Subcutaneous abdominal adipose tissue (tissue), 5 donors: ENCODE data around the gene DNAJC6.

ENCODE experiments used
- H3K27ac ChIP-seq: one replicate; pipeline ENCODE4 v1.7.0; 2013; ENCODE audit warnings: low read depth, mild to moderate bottlenecking, inconsistent platforms, low read length, moderate library complexity
- H3K27me3 ChIP-seq, 5 donors: one replicate each; pipeline ENCODE4 v1.7.0; 2013; ENCODE audit warnings: low read length in 5 of 5, inconsistent platforms in 1 of 5; ENCODE audit not compliant: control insufficient read depth in 5 of 5, insufficient read depth in 4 of 5
- H3K36me3 ChIP-seq, 5 donors: one replicate each; pipeline ENCODE4 v1.7.0; 2013; ENCODE audit warnings: low read length in 5 of 5; ENCODE audit not compliant: control insufficient read depth in 5 of 5, insufficient read depth in 5 of 5
- H3K4me1 ChIP-seq, 5 donors: one replicate each; pipeline ENCODE4 v1.7.0; 2013; ENCODE audit warnings: low read length in 5 of 5, mild to moderate bottlenecking in 3 of 5, moderate library complexity in 1 of 5; ENCODE audit not compliant: control insufficient read depth in 5 of 5, insufficient read depth in 5 of 5
- H3K4me3 ChIP-seq, 5 donors: one replicate each; pipeline ENCODE4 v1.7.0; 2013; ENCODE audit warnings: low read length in 5 of 5, low read depth in 1 of 5
- H3K9ac ChIP-seq, 5 donors: one replicate each; pipeline ENCODE4 v1.7.0; 2013; ENCODE audit warnings: low read length in 5 of 5, mild to moderate bottlenecking in 4 of 5, moderate library complexity in 3 of 5
- H3K9me3 ChIP-seq, 5 donors: one replicate each; pipeline ENCODE4 v1.7.0; 2013; ENCODE audit warnings: low read length in 5 of 5; ENCODE audit not compliant: control insufficient read depth in 5 of 5
- donor health status: healthy.
- donor health status: healthy.
- donor health status: healthy.
- donor health status: healthy.
- donor health status: healthy.

The DNAJC6 gene

GRCh38 chr1:65395887-65396612, 86.7 kb downstream of the DNAJC6 start:
- Histone ChIP-seq H3K4me1 (peaks cover 0 to 15% (median 0%) of the 10 kb centered on the region in 5 donors), H3K27ac (no peak overlapping the region), H3K9me3 (no peaks in the 10 kb centered on the region), H3K4me3 (no peak overlapping the region), H3K36me3 (no peaks in the 10 kb centered on the region), H3K9ac (no peak overlapping the region), H3K27me3 (no peaks in the 10 kb centered on the region)

GRCh38 chr1:65398083-65398482, 88.7 kb downstream of the DNAJC6 start:
- Histone ChIP-seq H3K4me3 (no peak overlapping the region), H3K36me3 (no peaks in the 10 kb centered on the region), H3K4me1 (peaks cover 0 to 15% (median 0%) of the 10 kb centered on the region in 5 donors), H3K9me3 (no peaks in the 10 kb centered on the region), H3K27me3 (no peaks in the 10 kb centered on the region), H3K9ac (no peak overlapping the region), H3K27ac (no peak overlapping the region)

GRCh38 chr1:65399003-65399402, 89.7 kb downstream of the DNAJC6 start:
- Histone ChIP-seq H3K9me3 (no peaks in the 10 kb centered on the region), H3K9ac (no peak overlapping the region), H3K4me3 (no peak overlapping the region), H3K4me1 (peaks cover 0 to 8% (median 0%) of the 10 kb centered on the region in 5 donors), H3K27ac (no peak overlapping the region), H3K27me3 (no peaks in the 10 kb centered on the region), H3K36me3 (no peaks in the 10 kb centered on the region)

GRCh38 chr1:65401612-65402011, 92.3 kb downstream of the DNAJC6 start:
- H3K36me3 ChIP-seq = no peaks in the 10 kb centered on the region
- H3K27ac ChIP-seq = no peak overlapping the region
- H3K4me3 ChIP-seq = no peak overlapping the region
- no peak overlapping the region for H3K9ac ChIP-seq
- no peaks in the 10 kb centered on the region for H3K27me3 ChIP-seq
- no peaks in the 10 kb centered on the region for H3K4me1 ChIP-seq
- H3K9me3 ChIP-seq = no peaks in the 10 kb centered on the region

GRCh38 chr1:65404941-65405340, 95.6 kb downstream of the DNAJC6 start:
- Histone ChIP-seq H3K27me3 (no peaks in the 10 kb centered on the region), H3K9ac (no peak overlapping the region), H3K4me3 (no peak overlapping the region), H3K9me3 (no peaks in the 10 kb centered on the region), H3K4me1 (no peaks in the 10 kb centered on the region), H3K36me3 (no peaks in the 10 kb centered on the region), H3K27ac (no peak overlapping the region)

- Histone ChIP-seq H3K27ac (no peak overlapping the region), H3K9ac (no peak overlapping the region), H3K4me1 (no peaks in the 10 kb centered on the region), H3K36me3 (no peaks in the 10 kb centered on the region), H3K4me3 (no peak overlapping the region), H3K27me3 (no peaks in the 10 kb centered on the region), H3K9me3 (no peaks in the 10 kb centered on the region)
Observed at GRCh38 chr1:65407877-65408276, 98.5 kb downstream of the DNAJC6 start.

- H3K9ac ChIP-seq = no peak overlapping the region
- H3K36me3 ChIP-seq = no peaks in the 10 kb centered on the region
- H3K4me1 ChIP-seq = no peaks in the 10 kb centered on the region
- no peak overlapping the region for H3K4me3 ChIP-seq
- no peaks in the 10 kb centered on the region for H3K9me3 ChIP-seq
- no peaks in the 10 kb centered on the region for H3K27me3 ChIP-seq
- no peak overlapping the region for H3K27ac ChIP-seq
Observed at GRCh38 chr1:65409314-65409713, 100.0 kb downstream of the DNAJC6 start.

- Histone ChIP-seq H3K27ac (no peak overlapping the region), H3K9me3 (no peaks in the 10 kb centered on the region), H3K9ac (no peak overlapping the region), H3K4me1 (no peaks in the 10 kb centered on the region), H3K27me3 (no peaks in the 10 kb centered on the region), H3K4me3 (no peak overlapping the region), H3K36me3 (no peaks in the 10 kb centered on the region)
Observed at GRCh38 chr1:65409816-65410326, 100.5 kb downstream of the DNAJC6 start.

- H3K27me3 ChIP-seq = peaks cover 0 to 4% (median 0%) of the 10 kb centered on the region in 5 donors
- H3K36me3 ChIP-seq = no peaks in the 10 kb centered on the region
- no peak overlapping the region for H3K4me3 ChIP-seq
- H3K4me1 ChIP-seq = no peaks in the 10 kb centered on the region
- H3K9me3 ChIP-seq = no peaks in the 10 kb centered on the region
- no peak overlapping the region for H3K9ac ChIP-seq
- no peak overlapping the region for H3K27ac ChIP-seq
Observed at GRCh38 chr1:65412256-65412983, 103.1 kb downstream of the DNAJC6 start.

- Histone ChIP-seq H3K4me1 (no peaks in the 10 kb centered on the region), H3K27me3 (peaks cover 0 to 4% (median 0%) of the 10 kb centered on the region in 5 donors), H3K36me3 (no peaks in the 10 kb centered on the region), H3K9ac (no peak overlapping the region), H3K4me3 (no peak overlapping the region), H3K9me3 (no peaks in the 10 kb centered on the region), H3K27ac (no peak overlapping the region)
Observed at GRCh38 chr1:65412984-65413375, 103.6 kb downstream of the DNAJC6 start.
